OCI-LY7 (cell line): ENCODE data around the gene UBE2L3. TPM values are rescaled to one million over a fixed set of nuclear protein-coding genes. Genes with fewer than 3 reads are reported as not detected.
"Not testable (repeated sequence)": the region's sequence is repeated elsewhere in the genome, so short reads cannot be mapped to it uniquely, and the experiment has no call there.

Experiments used
- BruUV-seq: library from RNA; stranded (reverse); fragments of 400-500 nt; replicated peaks from 2 replicates; lab custom pipeline; 2021; lab: Mats Ljungman, UMichigan
- CTCF ChIA-PET: fragments of 300-600 bp; sonication (Branson Sonifier 250); formaldehyde crosslinking; loops from one replicate; lab custom pipeline; 2022; ENCODE audit warnings: antibody characterized with exemption; ENCODE audit not compliant: unreplicated experiment; lab: Charles Lee
- POLR2A ChIA-PET: fragments of 300-600 bp; sonication (Branson Sonifier 250); formaldehyde crosslinking; loops from one replicate; lab custom pipeline; 2022; ENCODE audit warnings: antibody characterized with exemption; lab: Charles Lee
- DNase-seq: peaks from one replicate; pipeline ENCODE4 v3.0.0-alpha.2; 2015; ENCODE audit warnings: low spot score
- H2AFZ ChIP-seq: fragments of 200-600 bp; sonication (generic), shearing (Covaris generic); 2 replicates; pipeline ENCODE4 v1.6.1; 2014; ENCODE audit warnings: mild to moderate bottlenecking, antibody characterized with exemption, low read length, moderate library complexity
- H3K27ac ChIP-seq: fragments of 200-600 bp; sonication (generic); 2 replicates; pipeline ENCODE4 v1.5.1; 2014; ENCODE audit warnings: mixed run types, low read depth, mild to moderate bottlenecking, moderate library complexity, low read length, inconsistent platforms; ENCODE audit not compliant: poor library complexity, severe bottlenecking
- H3K36me3 ChIP-seq: fragments of 200-600 bp; sonication (generic); 2 replicates; pipeline ENCODE4 v1.6.1; 2014; ENCODE audit warnings: mild to moderate bottlenecking, antibody characterized with exemption, low read length, moderate library complexity, mixed read lengths; ENCODE audit not compliant: insufficient read depth
- H3K4me1 ChIP-seq: fragments of 200-600 bp; sonication (generic); 2 replicates; pipeline ENCODE4 v1.5.1; 2014; ENCODE audit warnings: mild to moderate bottlenecking, low read length; ENCODE audit not compliant: insufficient read depth, poor library complexity, severe bottlenecking
- H3K4me2 ChIP-seq: fragments of 200-600 bp; sonication (generic); 2 replicates; pipeline ENCODE4 v1.6.1; 2014; ENCODE audit warnings: mild to moderate bottlenecking, low read length
- H3K4me3 ChIP-seq: fragments of 200-600 bp; sonication (generic); 2 replicates; pipeline ENCODE4 v1.5.1; 2014; ENCODE audit warnings: mild to moderate bottlenecking, low read depth, low read length; ENCODE audit not compliant: poor library complexity, severe bottlenecking
- H3K79me2 ChIP-seq: fragments of 200-600 bp; sonication (generic); 2 replicates; pipeline ENCODE4 v1.6.1; 2016; ENCODE audit warnings: low read depth, mild to moderate bottlenecking, low read length, moderate library complexity, mixed read lengths; ENCODE audit not compliant: insufficient read depth
- H3K9me2 ChIP-seq: fragments of 200-600 bp; sonication (generic); 2 replicates; pipeline ENCODE4 v1.6.1; 2016; ENCODE audit warnings: mild to moderate bottlenecking, low read length, mixed read lengths; ENCODE audit not compliant: insufficient read depth
- H3K9me3 ChIP-seq: fragments of 200-600 bp; sonication (generic); 2 replicates; pipeline ENCODE4 v1.6.1; 2014; ENCODE audit warnings: mild to moderate bottlenecking, mixed run types, low read length, mixed read lengths
- H4K20me1 ChIP-seq: fragments of 200-600 bp; sonication (generic); 2 replicates; pipeline ENCODE4 v1.6.1; 2014; ENCODE audit warnings: mild to moderate bottlenecking, antibody characterized with exemption, low read length, moderate library complexity, mixed read lengths; ENCODE audit not compliant: insufficient read depth
- CTCF ChIP-seq: fragments of 200-600 bp; sonication (generic); conservative IDR thresholded peaks from 2 replicates; pipeline ENCODE4 v1.5.1; 2014; ENCODE audit warnings: mild to moderate bottlenecking, antibody characterized with exemption, low read length, moderate library complexity, mixed read lengths
- EZH2phosphoT487 ChIP-seq: fragments of 200-600 bp; sonication (generic); IDR thresholded peaks from 2 replicates; pipeline ENCODE4 v1.6.1; 2018; ENCODE audit warnings: low read depth, borderline replicate concordance, mild to moderate bottlenecking, mixed run types, antibody characterized with exemption, low read length, moderate library complexity, mixed read lengths
- intact Hi-C: fragments of 100-400 bp; cut with micrococcal nuclease; formaldehyde crosslinking; loops from one replicate; pipeline ENCODE4 v1.10.0; 2022; ENCODE audit not compliant: unreplicated experiment
- total RNA-seq, 2 experiments: library from RNA; depleted of rRNA in 1 of 2; stranded (reverse); fragments of >200 nt in 1 of 2; shearing (Covaris generic) in 1 of 2; gene quantifications; 2 replicates each; pipeline ENCODE4 v1.2.3, GENCODE V29; 2014 to 2022

UBE2L3 gene
- total RNA-seq, 2 experiments from 2014 or later = 63.8 to 67.1 TPM

- BruUV-seq = TSS peak; percentile 26
- Histone ChIP-seq H3K4me3 (peak overlapping the region; percentile 83), H3K9me2 (no peaks in the 10 kb centered on the region), H3K36me3 (peaks cover 25% of the 10 kb centered on the region), H3K79me2 (no peaks in the 10 kb centered on the region; the same call in 1 of the 2 replicates), H4K20me1 (no peaks in the 10 kb centered on the region), H3K9me3 (no peaks in the 10 kb centered on the region), H2AFZ (no peak overlapping the region), H3K4me2 (peak overlapping the region; percentile 73), H3K27ac (no peak overlapping the region), H3K4me1 (peaks cover 19% of the 10 kb centered on the region)
- TF ChIP-seq CTCF = peak; percentile 67
- TF ChIP-seq EZH2phosphoT487 = no peak
- DNase-seq = peak; percentile 45
- POLR2A ChIA-PET = interaction anchor here (1.6 to 2.0 kb wide), 2 partner anchors 8 to 75 kb away, joined by 3 to 7 read pairs; no protein-coding TSS in a partner anchor
- intact Hi-C loops = no loop called here
- CTCF ChIA-PET = no interaction called here
Measured at GRCh38 chr22:21643533-21644357, 76.2 kb downstream of the UBE2L3 start.

GRCh38 chr22:21645513-21645912, 78.0 kb downstream of the UBE2L3 start:
- BruUV-seq, H3K4me3 ChIP-seq, H3K27ac ChIP-seq, H2AFZ ChIP-seq, H4K20me1 ChIP-seq, intact Hi-C loops, CTCF ChIA-PET, DNase-seq, H3K4me2 ChIP-seq, H3K9me2 ChIP-seq, H3K9me3 ChIP-seq, H3K79me2 ChIP-seq: not testable (repeated sequence)
- Histone ChIP-seq H3K4me1 (peaks cover 25% of the 10 kb centered on the region), H3K36me3 (peaks cover 36% of the 10 kb centered on the region)
- POLR2A ChIA-PET = interaction anchor here (0.7 kb wide), 1 partner anchor 698 kb away, joined by 3 read pairs; no protein-coding TSS in a partner anchor

- intact Hi-C loops = no loop called here
- no TSS peak for BruUV-seq
- H3K4me2 ChIP-seq = peak overlapping the region; percentile 13; the same call in 1 of the 2 replicates
Measured at GRCh38 chr22:21646608-21647590, 79.4 kb downstream of the UBE2L3 start.

More at GRCh38 chr22:21646608-21647590, 79.4 kb downstream of the UBE2L3 start:
- POLR2A ChIA-PET = interaction anchor here (0.6 to 1.0 kb wide), 2 partner anchors 10 to 258 kb away, joined by 3 to 5 read pairs; no protein-coding TSS in a partner anchor
- CTCF ChIA-PET = interaction anchor here (0.6 to 1.0 kb wide), 3 partner anchors 14 to 18 kb away, joined by 3 to 6 read pairs (median 5); partner anchors contain the start of gene CCDC116
- no peaks in the 10 kb centered on the region; the same call in 1 of the 2 replicates for H3K79me2 ChIP-seq
- no peaks in the 10 kb centered on the region for H3K9me2 ChIP-seq
- H3K36me3 ChIP-seq = peaks cover 36% of the 10 kb centered on the region
- H3K4me3 ChIP-seq = no peak overlapping the region
- no peak overlapping the region for H3K27ac ChIP-seq
- TF ChIP-seq CTCF = peak; percentile 91
- TF ChIP-seq EZH2phosphoT487 = no peak
- DNase-seq = peak; percentile 89
- H3K9me3 ChIP-seq = no peaks in the 10 kb centered on the region
- no peak overlapping the region for H2AFZ ChIP-seq
- no peaks in the 10 kb centered on the region for H4K20me1 ChIP-seq
- peaks cover 29% of the 10 kb centered on the region for H3K4me1 ChIP-seq
